MM.1S (cell line): ENCODE measurements around the gene RUNX1.

Experiments used
- DNase-seq: peaks from one replicate; pipeline ENCODE4 v3.0.0-alpha.2; 2015
- H2AFZ ChIP-seq: fragments of 300-600 bp; sonication (generic); 2 replicates; pipeline ENCODE4 v1.6.0; 2016; ENCODE audit warnings: antibody characterized with exemption, low read length
- H3F3A ChIP-seq: fragments of 300-600 bp; sonication (generic); 2 replicates; pipeline ENCODE4 v1.6.1; 2016; ENCODE audit warnings: mild to moderate bottlenecking, antibody characterized with exemption, low read length, moderate library complexity, mixed read lengths; ENCODE audit not compliant: insufficient read depth
- H3K27ac ChIP-seq: fragments of 300-600 bp; sonication (generic); 2 replicates; pipeline ENCODE4 v1.5.1; 2016; ENCODE audit warnings: mild to moderate bottlenecking, low read length
- H3K27me3 ChIP-seq: fragments of 300-600 bp; sonication (generic); replicated peaks from 2 replicates; pipeline ENCODE4 v1.6.0; 2016; ENCODE audit warnings: low read length; ENCODE audit not compliant: insufficient read depth
- H3K36me3 ChIP-seq: fragments of 300-600 bp; sonication (generic); replicated peaks from 2 replicates; pipeline ENCODE4 v1.6.1; 2016; ENCODE audit warnings: mild to moderate bottlenecking, low read length, mixed read lengths; ENCODE audit not compliant: insufficient read depth
- H3K4me1 ChIP-seq: fragments of 300-600 bp; sonication (generic); 2 replicates; pipeline ENCODE4 v1.6.1; 2016; ENCODE audit warnings: low read length, mixed read lengths
- H3K4me2 ChIP-seq: fragments of 300-600 bp; sonication (generic); 2 replicates; pipeline ENCODE4 v1.6.0; 2016; ENCODE audit warnings: low read depth, low read length
- H3K4me3 ChIP-seq: fragments of 300-600 bp; sonication (generic); 2 replicates; pipeline ENCODE4 v1.5.1; 2016; ENCODE audit warnings: low read length, mixed read lengths
- H3K79me2 ChIP-seq: fragments of 300-600 bp; sonication (generic); 2 replicates; pipeline ENCODE4 v1.6.1; 2016; ENCODE audit warnings: mixed run types, low read length, mixed read lengths
- H3K9ac ChIP-seq: fragments of 300-600 bp; sonication (generic); 2 replicates; pipeline ENCODE4 v1.6.1; 2016; ENCODE audit warnings: low read length, mixed read lengths
- H3K9me2 ChIP-seq: fragments of 300-600 bp; sonication (generic); replicated peaks from 2 replicates; pipeline ENCODE4 v1.6.1; 2016; ENCODE audit warnings: mild to moderate bottlenecking, low read length, mixed read lengths; ENCODE audit not compliant: insufficient read depth
- H3K9me3 ChIP-seq: fragments of 300-600 bp; sonication (generic); replicated peaks from 2 replicates; pipeline ENCODE4 v1.6.1; 2016; ENCODE audit warnings: mild to moderate bottlenecking, low read length, mixed read lengths; ENCODE audit not compliant: insufficient read depth
- H4K20me1 ChIP-seq: fragments of 300-600 bp; sonication (generic); 2 replicates; pipeline ENCODE4 v1.6.1; 2016; ENCODE audit warnings: mild to moderate bottlenecking, low read length, moderate library complexity, mixed read lengths; ENCODE audit not compliant: insufficient read depth
- EZH2 ChIP-seq: fragments of 300-600 bp; sonication (generic); optimal IDR thresholded peaks from 2 replicates; pipeline ENCODE3; 2017; ENCODE audit warnings: low read depth, mild to moderate bottlenecking, antibody characterized with exemption, low read length, mixed read lengths
- EZH2phosphoT487 ChIP-seq: fragments of 300-600 bp; sonication (generic); IDR thresholded peaks from 2 replicates; pipeline ENCODE4 v1.6.1; 2018; ENCODE audit warnings: antibody characterized with exemption, low read length
- TF ChIP-seq, protein P1 (sequence below): fragments of 300-600 bp; sonication (generic); IDR thresholded peaks from 2 replicates; pipeline ENCODE4 v1.5.1; 2016; ENCODE audit warnings: antibody characterized with exemption, low read length, mixed read lengths

Gene RUNX1

DNA sequence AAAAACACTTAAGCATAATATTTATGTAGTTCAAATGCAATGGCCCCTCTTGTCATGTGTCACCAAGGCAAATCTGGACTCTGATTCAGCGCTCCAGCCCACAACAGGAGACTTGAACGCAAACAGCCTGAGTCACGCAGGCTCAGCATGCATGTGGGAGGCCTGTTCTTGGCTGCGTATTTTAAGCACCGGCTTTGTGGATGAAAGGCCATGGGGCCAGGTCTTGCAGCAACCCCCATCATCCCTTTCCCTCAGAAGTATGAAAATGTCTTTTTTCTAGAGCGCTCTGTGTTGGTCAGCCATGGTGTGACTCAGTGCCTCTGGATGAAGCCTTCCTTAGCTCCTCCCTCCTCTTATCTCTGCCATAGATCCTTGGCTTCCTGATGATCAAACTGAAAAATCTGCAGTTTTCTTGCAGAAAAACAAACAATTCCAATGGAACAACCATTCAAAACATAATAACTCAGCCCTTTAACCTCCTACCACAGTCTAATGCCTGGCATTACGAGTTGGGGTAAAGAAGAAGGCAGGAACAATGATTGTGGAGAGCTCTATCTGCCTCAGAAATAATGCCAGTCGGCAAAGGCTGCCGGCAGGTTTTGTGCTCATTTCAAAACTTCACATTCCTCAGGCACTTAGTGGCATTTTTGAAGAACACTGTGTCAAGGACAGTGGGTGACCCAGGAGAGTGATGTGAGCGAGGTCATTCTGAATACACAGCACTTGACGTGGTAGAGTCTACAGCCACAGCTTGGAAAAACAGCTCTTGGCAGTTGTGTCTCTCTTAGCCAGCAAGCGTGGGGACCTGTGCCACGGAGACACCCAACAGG, 212.8 kb downstream of the RUNX1 start:
- Histone ChIP-seq H3K79me2 (no peaks in the 10 kb centered on the region), H2AFZ (no peak overlapping the region), H3K9me3 (no peaks in the 10 kb centered on the region), H3K36me3 (no peaks in the 10 kb centered on the region), H4K20me1 (no peaks in the 10 kb centered on the region), H3F3A (no peaks in the 10 kb centered on the region), H3K9ac (no peak overlapping the region), H3K4me2 (no peak overlapping the region), H3K27me3 (no peaks in the 10 kb centered on the region), H3K4me3 (no peak overlapping the region), H3K4me1 (no peaks in the 10 kb centered on the region), H3K27ac (no peak overlapping the region), H3K9me2 (no peaks in the 10 kb centered on the region)
- TF ChIP-seq EZH2 (no peak), EZH2phosphoT487 (no peak)
- TF ChIP-seq, protein P1, sequence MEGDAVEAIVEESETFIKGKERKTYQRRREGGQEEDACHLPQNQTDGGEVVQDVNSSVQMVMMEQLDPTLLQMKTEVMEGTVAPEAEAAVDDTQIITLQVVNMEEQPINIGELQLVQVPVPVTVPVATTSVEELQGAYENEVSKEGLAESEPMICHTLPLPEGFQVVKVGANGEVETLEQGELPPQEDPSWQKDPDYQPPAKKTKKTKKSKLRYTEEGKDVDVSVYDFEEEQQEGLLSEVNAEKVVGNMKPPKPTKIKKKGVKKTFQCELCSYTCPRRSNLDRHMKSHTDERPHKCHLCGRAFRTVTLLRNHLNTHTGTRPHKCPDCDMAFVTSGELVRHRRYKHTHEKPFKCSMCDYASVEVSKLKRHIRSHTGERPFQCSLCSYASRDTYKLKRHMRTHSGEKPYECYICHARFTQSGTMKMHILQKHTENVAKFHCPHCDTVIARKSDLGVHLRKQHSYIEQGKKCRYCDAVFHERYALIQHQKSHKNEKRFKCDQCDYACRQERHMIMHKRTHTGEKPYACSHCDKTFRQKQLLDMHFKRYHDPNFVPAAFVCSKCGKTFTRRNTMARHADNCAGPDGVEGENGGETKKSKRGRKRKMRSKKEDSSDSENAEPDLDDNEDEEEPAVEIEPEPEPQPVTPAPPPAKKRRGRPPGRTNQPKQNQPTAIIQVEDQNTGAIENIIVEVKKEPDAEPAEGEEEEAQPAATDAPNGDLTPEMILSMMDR: no peak
- DNase-seq: no peak

DNA sequence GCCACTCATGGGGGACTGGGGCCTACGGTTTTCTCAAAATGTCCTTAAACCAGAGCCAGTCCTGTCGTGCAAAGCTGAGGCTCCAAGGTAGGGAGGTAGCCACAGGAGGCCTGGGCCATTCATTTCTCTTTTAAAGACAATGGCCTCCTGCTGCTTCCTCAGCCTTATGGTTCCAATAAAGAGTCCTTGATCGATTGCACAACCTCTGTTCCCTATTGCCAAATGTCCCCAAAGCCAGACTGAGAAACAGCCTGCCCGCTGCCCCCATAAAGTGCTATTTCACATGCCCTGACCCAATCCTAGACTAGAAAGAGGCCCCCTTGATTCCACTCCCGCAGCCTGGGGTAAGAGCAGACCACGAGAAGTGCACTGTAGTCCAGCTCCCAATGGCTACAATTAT, 213.6 kb downstream of the RUNX1 start:
- Histone ChIP-seq H3K4me1 (no peaks in the 10 kb centered on the region), H3K27me3 (no peaks in the 10 kb centered on the region), H3K4me2 (no peak overlapping the region), H2AFZ (no peak overlapping the region), H3K36me3 (no peaks in the 10 kb centered on the region), H3K9me3 (no peaks in the 10 kb centered on the region), H3K4me3 (no peak overlapping the region), H3K27ac (no peak overlapping the region), H3K79me2 (no peaks in the 10 kb centered on the region), H4K20me1 (no peaks in the 10 kb centered on the region), H3K9me2 (no peaks in the 10 kb centered on the region), H3K9ac (no peak overlapping the region), H3F3A (no peaks in the 10 kb centered on the region)
- TF ChIP-seq EZH2phosphoT487: no peak
- TF ChIP-seq, protein P1: no peak
- TF ChIP-seq EZH2: no peak
- DNase-seq: no peak

DNA sequence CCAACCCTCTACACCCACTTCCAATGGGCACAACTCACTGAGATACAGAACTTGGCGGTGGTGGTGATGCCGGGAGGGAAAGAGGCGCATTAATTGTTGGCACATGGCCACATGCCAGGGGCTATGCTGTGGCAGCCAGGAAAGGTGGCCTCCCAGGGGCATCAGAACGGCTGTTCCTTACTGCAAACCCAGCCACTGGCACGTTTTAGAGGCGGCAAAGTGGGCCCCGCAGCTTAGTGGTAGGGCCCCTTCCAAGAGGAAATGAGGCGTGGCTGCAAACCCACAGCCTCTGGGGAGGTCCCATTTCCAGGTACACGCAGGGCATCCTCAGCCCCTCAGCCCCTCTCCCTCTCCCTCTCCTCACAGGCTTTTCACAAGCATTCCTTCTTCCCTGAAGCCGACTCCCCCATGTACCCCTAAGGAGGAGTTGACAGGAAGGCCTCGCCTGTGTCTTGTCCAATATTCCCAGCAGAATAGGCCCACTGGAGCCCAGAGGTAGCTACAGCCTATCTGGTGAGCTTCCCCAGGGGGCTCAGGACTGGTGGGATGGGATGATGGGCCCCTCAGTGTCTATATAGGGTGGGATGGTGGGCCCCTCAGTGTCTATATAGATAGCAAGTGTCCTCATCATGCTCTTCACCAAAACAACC, 214.1 kb downstream of the RUNX1 start:
- no peak overlapping the region for H3K27ac ChIP-seq
- H3K9me2 ChIP-seq: no peaks in the 10 kb centered on the region
- no peaks in the 10 kb centered on the region for H3K4me1 ChIP-seq
- no peak overlapping the region for H3K4me2 ChIP-seq
- no peaks in the 10 kb centered on the region for H4K20me1 ChIP-seq
- H3K9me3 ChIP-seq: no peaks in the 10 kb centered on the region
- no peak overlapping the region for H3K9ac ChIP-seq
- no peaks in the 10 kb centered on the region for H3F3A ChIP-seq
- H2AFZ ChIP-seq: no peak overlapping the region
- TF ChIP-seq EZH2: no peak
- no peak for TF ChIP-seq EZH2phosphoT487
- TF ChIP-seq, protein P1: no peak
- no peaks in the 10 kb centered on the region for H3K27me3 ChIP-seq
- no peaks in the 10 kb centered on the region for H3K36me3 ChIP-seq
- H3K79me2 ChIP-seq: no peaks in the 10 kb centered on the region
- no peak overlapping the region for H3K4me3 ChIP-seq
- DNase-seq: no peak
